GM23248 (cell line): ENCODE results near the gene KLF13. TPM values are rescaled to one million over a fixed set of nuclear protein-coding genes. Genes with fewer than 3 reads are reported as not detected.

Experiments
- DNase-seq: peaks from one replicate; pipeline ENCODE4 v3.0.0-alpha.2; 2015
- H2AFZ ChIP-seq: fragments of 200-600 bp; sonication (generic); 2 replicates; pipeline ENCODE4 v1.6.1; 2016; ENCODE audit warnings: antibody characterized with exemption
- H3F3A ChIP-seq: fragments of 200-600 bp; sonication (generic); 2 replicates; pipeline ENCODE4 v1.6.1; 2016; ENCODE audit warnings: mild to moderate bottlenecking, antibody characterized with exemption, mixed run types; ENCODE audit not compliant: insufficient read depth
- H3K27ac ChIP-seq: fragments of 200-600 bp; sonication (generic); 2 replicates; pipeline ENCODE4 v1.5.1; 2016; ENCODE audit warnings: mild to moderate bottlenecking
- H3K27me3 ChIP-seq: fragments of 200-600 bp; sonication (generic); replicated peaks from 2 replicates; pipeline ENCODE4 v1.6.1; 2016; ENCODE audit warnings: mild to moderate bottlenecking; ENCODE audit not compliant: insufficient read depth
- H3K36me3 ChIP-seq: fragments of 200-600 bp; sonication (generic); 2 replicates; pipeline ENCODE4 v1.6.1; 2016; ENCODE audit warnings: low read depth, mild to moderate bottlenecking
- H3K4me1 ChIP-seq: fragments of 200-600 bp; sonication (generic); 2 replicates; pipeline ENCODE4 v1.6.1; 2016; ENCODE audit warnings: mild to moderate bottlenecking; ENCODE audit not compliant: insufficient read depth
- H3K4me2 ChIP-seq: fragments of 200-600 bp; sonication (generic); one replicate; pipeline ENCODE4 v1.6.1; 2016; ENCODE audit warnings: mild to moderate bottlenecking; ENCODE audit not compliant: unreplicated experiment
- H3K4me3 ChIP-seq: fragments of 200-600 bp; sonication (generic); 2 replicates; pipeline ENCODE4 v1.5.1; 2016; ENCODE audit warnings: mild to moderate bottlenecking
- H3K79me2 ChIP-seq: fragments of 200-600 bp; sonication (generic); 2 replicates; pipeline ENCODE4 v1.6.1; 2016; ENCODE audit warnings: mild to moderate bottlenecking; ENCODE audit not compliant: insufficient read depth
- H3K9ac ChIP-seq: fragments of 200-600 bp; sonication (generic); 2 replicates; pipeline ENCODE4 v1.6.1; 2016; ENCODE audit warnings: mild to moderate bottlenecking
- H3K9me2 ChIP-seq: fragments of 200-600 bp; sonication (generic); 2 replicates; pipeline ENCODE4 v1.6.1; 2016; ENCODE audit warnings: mixed run types, mild to moderate bottlenecking, moderate library complexity; ENCODE audit not compliant: insufficient read depth
- H3K9me3 ChIP-seq: fragments of 200-600 bp; sonication (generic); one replicate; pipeline ENCODE4 v1.6.1; 2017; ENCODE audit warnings: low read depth
- H4K20me1 ChIP-seq: fragments of 200-600 bp; sonication (generic); 2 replicates; pipeline ENCODE4 v1.6.0; 2016; ENCODE audit not compliant: insufficient read depth
- EZH2 ChIP-seq: fragments of 200-600 bp; sonication (generic); IDR thresholded peaks from 2 replicates; pipeline ENCODE4 v1.6.1; 2018; ENCODE audit warnings: antibody characterized with exemption, mild to moderate bottlenecking; ENCODE audit not compliant: insufficient read depth, poor library complexity, severe bottlenecking
- EZH2phosphoT487 ChIP-seq: fragments of 200-600 bp; sonication (generic); IDR thresholded peaks from 2 replicates; pipeline ENCODE4 v1.6.1; 2018; ENCODE audit warnings: antibody characterized with exemption, moderate library complexity, mild to moderate bottlenecking, low read depth; ENCODE audit not compliant: insufficient read depth
- WGBS, 2 experiments: methylation state at CpG; one replicate each; pipeline ENCODE4 v1.1.6; 2015 to 2017; ENCODE audit warnings: low lambda C conversion rate in 2 of 2, low coverage in 1 of 2; ENCODE audit errors: missing lambda C conversion rate in 2 of 2; 5-methylcytosine and 5-hydroxymethylcytosine counted together
- in situ Hi-C: fragments of 300-500 bp; cut with MboI; formaldehyde crosslinking; loops from 2 replicates; pipeline ENCODE4 v1.15.0; 2020
- polyA plus RNA-seq: library from polyadenylated mRNA; unstranded; fragments of >200 nt; fragmentation: Nextera tagmentation; extraction: Ambion mirVana; gene quantifications from 2 replicates; pipeline ENCODE4 v1.2.1, GENCODE V29; 2016
- total RNA-seq: library from RNA; depleted of rRNA; stranded (reverse); fragments of >200 nt; shearing (Covaris generic); gene quantifications from 2 replicates; pipeline ENCODE4 v1.2.3, GENCODE V29; 2014

KLF13 gene
- total and polyA plus RNA-seq, 2 experiments from 2014 or later, result 8.0 to 38.9 TPM

DNA sequence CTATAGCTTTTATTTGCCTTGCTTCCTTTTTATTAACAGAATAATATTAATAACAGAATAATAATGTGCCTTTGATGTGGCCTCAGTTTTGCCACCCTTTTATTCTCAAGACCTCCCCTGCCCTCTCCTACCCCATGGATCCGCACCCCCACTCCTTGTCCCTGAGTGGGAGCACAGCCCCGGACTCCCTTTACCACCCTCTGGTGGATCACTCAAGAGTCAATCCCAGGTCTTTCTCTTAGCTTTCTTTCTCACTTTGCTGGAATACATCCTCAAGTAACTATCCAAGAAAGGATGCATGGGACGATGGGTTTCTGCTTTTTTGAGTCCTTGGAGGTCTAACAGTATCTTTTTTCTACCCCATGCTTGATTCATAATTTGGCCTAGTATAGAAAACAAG is 63.4 kb downstream of the KLF13 start:
- H3K9me2 ChIP-seq, result no peaks in the 10 kb centered on the region
- no peak overlapping the region for H3K4me2 ChIP-seq
- WGBS, 2 experiments, result 96 to 100% methylated on average over 3 of the region's 3 CpGs
- no peak overlapping the region for H3K9ac ChIP-seq
- peaks cover 18% of the 10 kb centered on the region for H3K4me1 ChIP-seq
- no peaks in the 10 kb centered on the region for H3K36me3 ChIP-seq
- H3K79me2 ChIP-seq, result no peaks in the 10 kb centered on the region
- TF ChIP-seq EZH2 (no peak), EZH2phosphoT487 (no peak)
- no peak overlapping the region for H3K27ac ChIP-seq
- H3K9me3 ChIP-seq, result no peaks in the 10 kb centered on the region
- DNase-seq, result no peak
- no peaks in the 10 kb centered on the region for H3K27me3 ChIP-seq
- peaks cover 37% of the 10 kb centered on the region for H3F3A ChIP-seq
- no peaks in the 10 kb centered on the region for H4K20me1 ChIP-seq
- H3K4me3 ChIP-seq, result no peak overlapping the region
- no peak overlapping the region for H2AFZ ChIP-seq
- in situ Hi-C loops, result no loop called here

GRCh38 chr15:31390777-31391486 is 64.3 kb downstream of the KLF13 start:
- H3K9me3 ChIP-seq, result no peaks in the 10 kb centered on the region
- H2AFZ ChIP-seq, result no peak overlapping the region
- H3K27me3 ChIP-seq, result no peaks in the 10 kb centered on the region
- H3K9me2 ChIP-seq, result no peaks in the 10 kb centered on the region
- WGBS, 2 experiments, result 77 to 81% methylated on average over 2 to 6 of the region's 6 CpGs
- H3K4me2 ChIP-seq, result no peak overlapping the region
- no peaks in the 10 kb centered on the region for H3K36me3 ChIP-seq
- no peaks in the 10 kb centered on the region for H3K79me2 ChIP-seq
- H3K4me1 ChIP-seq, result peaks cover 18% of the 10 kb centered on the region
- no peak for DNase-seq
- H3F3A ChIP-seq, result peaks cover 41% of the 10 kb centered on the region
- no peak overlapping the region for H3K9ac ChIP-seq
- H3K27ac ChIP-seq, result no peak overlapping the region
- TF ChIP-seq EZH2 (no peak), EZH2phosphoT487 (no peak)
- no peaks in the 10 kb centered on the region for H4K20me1 ChIP-seq
- in situ Hi-C loops, result no loop called here
- H3K4me3 ChIP-seq, result no peak overlapping the region

GRCh38 chr15:31391687-31392671 is 65.3 kb downstream of the KLF13 start:
- peak overlapping the region; percentile 91 for H3K4me2 ChIP-seq
- in situ Hi-C loops, result no loop called here
- TF ChIP-seq EZH2phosphoT487, result no peak
- no peak for TF ChIP-seq EZH2
- DNase-seq, result peak; percentile 84
- peak overlapping the region; percentile 92 for H3K9ac ChIP-seq
- H3K4me1 ChIP-seq, result peaks cover 18% of the 10 kb centered on the region
- H3K9me2 ChIP-seq, result no peaks in the 10 kb centered on the region
- no peaks in the 10 kb centered on the region for H3K79me2 ChIP-seq
- no peaks in the 10 kb centered on the region for H4K20me1 ChIP-seq
- H3K9me3 ChIP-seq, result no peaks in the 10 kb centered on the region
- WGBS, 2 experiments, result 0 to 2% methylated on average over 46 to 85 of the region's 86 CpGs
- H3K4me3 ChIP-seq, result peak overlapping the region; percentile 81
- peak overlapping the region; percentile 81 for H2AFZ ChIP-seq
- H3K27me3 ChIP-seq, result no peaks in the 10 kb centered on the region
- peak overlapping the region; percentile 52 for H3K27ac ChIP-seq
- peaks cover 38% of the 10 kb centered on the region for H3F3A ChIP-seq
- no peaks in the 10 kb centered on the region for H3K36me3 ChIP-seq

DNA sequence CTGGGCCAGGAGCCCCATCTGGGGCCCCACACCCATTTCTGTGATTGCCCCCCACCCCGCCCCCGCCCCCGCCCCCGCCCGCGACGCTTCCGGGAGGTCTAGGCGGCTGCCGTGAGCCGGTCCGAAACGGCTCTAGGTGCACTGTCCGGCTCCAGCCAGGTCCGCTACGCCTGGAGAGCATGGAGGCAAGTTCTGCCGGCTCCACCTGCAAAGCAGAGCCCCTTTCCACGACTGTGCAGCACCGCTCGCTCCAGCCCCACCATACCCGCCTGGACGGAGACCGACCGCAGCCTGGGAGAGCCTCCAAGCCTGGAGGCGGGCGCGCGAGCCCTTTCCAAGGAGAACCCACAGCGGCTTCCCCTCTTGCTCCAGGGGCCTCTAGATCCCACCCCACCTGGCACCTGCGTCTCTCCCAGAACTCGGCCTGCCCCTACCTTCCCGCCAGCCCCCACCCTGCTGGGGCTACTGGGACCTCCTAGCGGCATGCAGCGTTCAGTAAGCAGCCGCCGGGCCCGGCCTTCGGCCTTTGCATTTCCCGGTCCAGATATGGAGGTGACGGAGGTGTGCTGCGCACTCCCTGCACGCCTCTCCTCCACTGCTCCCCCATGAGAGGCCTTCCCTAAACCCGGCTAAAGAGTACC is 66.2 kb downstream of the KLF13 start:
- 17 to 32% methylated on average over 20 to 26 of the region's 43 CpGs for WGBS, 2 experiments
- DNase-seq, result peak; percentile 41
- H4K20me1 ChIP-seq, result no peaks in the 10 kb centered on the region
- peak overlapping the region; percentile 81 for H2AFZ ChIP-seq
- TF ChIP-seq EZH2phosphoT487 (no peak), EZH2 (no peak)
- in situ Hi-C loops, result no loop called here
- H3K79me2 ChIP-seq, result no peaks in the 10 kb centered on the region
- H3K4me2 ChIP-seq, result peak overlapping the region; percentile 91
- no peaks in the 10 kb centered on the region for H3K36me3 ChIP-seq
- H3K9me2 ChIP-seq, result no peaks in the 10 kb centered on the region
- H3F3A ChIP-seq, result peaks cover 34% of the 10 kb centered on the region
- no peaks in the 10 kb centered on the region for H3K27me3 ChIP-seq
- H3K4me3 ChIP-seq, result peak overlapping the region; percentile 81; the same call in 1 of the 2 replicates
- peaks cover 16% of the 10 kb centered on the region for H3K4me1 ChIP-seq
- no peaks in the 10 kb centered on the region for H3K9me3 ChIP-seq
- H3K9ac ChIP-seq, result peak overlapping the region; percentile 92
- no peak overlapping the region for H3K27ac ChIP-seq
